Esophagus squamous epithelium (tissue), 4 donors: ENCODE measurements around the gene LAGE3.
A peak's percentile ranks its signal among the peaks of the same experiment; 100 is the strongest.

Experiments used
- CTCF ChIP-seq, 6 experiments: fragments of 450-650 bp in 4 of 6; fragments of 200-600 bp in 2 of 6; sonication (generic) in 2 of 6; IDR thresholded peaks; one replicate each; pipeline ENCODE4 v1.5.1; 2016 to 2019; ENCODE audit warnings: antibody characterized with exemption in 6 of 6, mild to moderate bottlenecking in 4 of 6, moderate library complexity in 4 of 6
- POLR2A ChIP-seq, 4 donors: fragments of 450-650 bp; IDR thresholded peaks; one replicate each; pipeline ENCODE4 v1.6.1; 2017; ENCODE audit warnings: antibody characterized with exemption in 4 of 4, mild to moderate bottlenecking in 4 of 4, moderate library complexity in 3 of 4

- TF ChIP-seq CTCF (IDR thresholded peaks at IDR 0.05) = no peak
- TF ChIP-seq POLR2A (IDR thresholded peaks at IDR 0.05) = peak in 2 of 4 donors; percentile 38 to 58
Observed at GRCh38 chrX:154478728-154479622, at the start of gene LAGE3.
